Measurements from ENCODE around the gene RCAN1.

GRCh38 chr21:34545079-34545884, 69.6 kb downstream of the RCAN1 start:
- TF ChIP-seq POLR2AphosphoS5 (IDR thresholded peaks at IDR 0.05) (no peak), CTCF (IDR thresholded peaks at IDR 0.05) (no peak), EP300 (IDR thresholded peaks at IDR 0.05) (no peak), POLR2A (IDR thresholded peaks at IDR 0.05) (no peak)

Measured in suprapubic skin (tissue), 4 donors.